Gastrocnemius medialis (tissue), 4 donors: Measurements from ENCODE around the gene C6orf163. TPM values are rescaled to one million over a fixed set of nuclear protein-coding genes. Genes with fewer than 3 reads are reported as not detected.

Source experiments
- ATAC-seq, 2 donors: fragments of 150-250 bp; one replicate each; pipeline ENCODE4 v1.9.1; 2016
- DNase-seq, 2 donors: peaks; one replicate each; pipeline ENCODE4 v3.0.0-alpha.2; 2019
- H3K27ac ChIP-seq, 4 donors: fragments of 200-600 bp; sonication (generic); 1 replicate in 1 of 4; 2 replicates in 3 of 4; pipeline ENCODE4 v1.5.1; 2016 to 2018; ENCODE audit warnings: mild to moderate bottlenecking in 2 of 4, moderate library complexity in 1 of 4
- H3K27me3 ChIP-seq, 3 donors: fragments of 200-600 bp; sonication (generic) in 2 of 3; 1 replicate in 1 of 3; 2 replicates in 2 of 3; pipeline versions ENCODE4 v1.5.1 to v1.6.0; 2016 to 2019; ENCODE audit warnings: mild to moderate bottlenecking in 1 of 3, moderate library complexity in 1 of 3
- H3K36me3 ChIP-seq, 2 donors: fragments of 200-600 bp; sonication (generic) in 1 of 2; one replicate each; pipeline ENCODE4 v1.5.1; 2017 to 2018
- H3K4me1 ChIP-seq, 2 donors: fragments of 200-600 bp; sonication (generic) in 1 of 2; one replicate each; pipeline ENCODE4 v1.5.1; 2016 to 2017; ENCODE audit warnings: mild to moderate bottlenecking in 2 of 2
- H3K4me3 ChIP-seq, 4 donors: fragments of 200-600 bp; sonication (generic) in 3 of 4; 1 replicate in 1 of 4; 2 replicates in 3 of 4; pipeline ENCODE4 v1.5.1; 2016 to 2019; ENCODE audit warnings: mild to moderate bottlenecking in 2 of 4
- H3K9me3 ChIP-seq, 3 donors: fragments of 200-600 bp; sonication (generic) in 2 of 3; 1 replicate in 1 of 3; 2 replicates in 2 of 3; pipeline ENCODE4 v1.5.1; 2016 to 2019
- POLR2A ChIP-seq, 2 donors: fragments of 450-650 bp; IDR thresholded peaks; one replicate each; pipeline ENCODE4 v1.6.1; 2017; ENCODE audit warnings: antibody characterized with exemption in 2 of 2, mild to moderate bottlenecking in 2 of 2, moderate library complexity in 2 of 2
- in situ Hi-C, 4 donors: fragments of 200-750 bp; cut with MboI; loops; one replicate each; pipeline versions ENCODE4 v1.15.0 to v1.8.0; 2017; ENCODE audit warnings: low sequenced_read_pairs in 4 of 4
- intact Hi-C: fragments of 100-400 bp; cut with DNase I; formaldehyde crosslinking; loops from one replicate; pipeline ENCODE4 v1.15.1; 2023; ENCODE audit warnings: low total_unique reads
- total RNA-seq, 4 donors: library from RNA; depleted of rRNA; stranded (reverse); fragments of >200 nt; gene quantifications; one replicate each; pipeline versions ENCODE4 v1.1.0 to v1.2.3, GENCODE V29; 2016
- TF ChIP-seq, protein P1 (sequence below), 5 experiments: fragments of 450-650 bp in 3 of 5; fragments of 200-600 bp in 2 of 5; sonication (generic) in 2 of 5; IDR thresholded peaks in 4 of 5; conservative IDR thresholded peaks in 1 of 5; 1 replicate in 4 of 5; 2 replicates in 1 of 5; pipeline ENCODE4 v1.5.1; 2016 to 2019; ENCODE audit warnings: antibody characterized with exemption in 5 of 5, mild to moderate bottlenecking in 3 of 5, moderate library complexity in 3 of 5

Gene C6orf163
- total RNA-seq, 4 donors from 2014 or later, result 0.29 to 5.3 (median 0.40) TPM; not detected in 1

DNA sequence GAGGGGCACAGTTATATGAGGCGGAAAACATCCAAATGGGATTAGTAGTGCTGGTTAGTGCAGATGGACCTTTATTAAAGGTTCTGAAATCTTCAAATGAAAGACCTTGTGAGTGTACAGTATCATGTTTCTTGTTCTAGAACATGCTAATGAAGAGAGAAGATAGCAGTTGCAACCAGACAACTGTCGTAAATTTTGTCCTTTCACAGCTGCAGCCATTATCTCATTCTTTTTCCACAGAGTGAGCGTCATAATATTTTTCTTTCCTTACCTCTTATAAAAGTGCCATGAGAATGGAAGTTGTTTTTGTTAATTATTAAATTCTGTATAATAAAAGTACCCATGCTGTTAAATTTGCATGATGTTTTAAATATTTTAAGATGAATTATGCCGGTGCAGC is 4.4 kb upstream of the C6orf163 start:
- no peak for TF ChIP-seq POLR2A (IDR thresholded peaks at IDR 0.05)
- TF ChIP-seq, protein P1, sequence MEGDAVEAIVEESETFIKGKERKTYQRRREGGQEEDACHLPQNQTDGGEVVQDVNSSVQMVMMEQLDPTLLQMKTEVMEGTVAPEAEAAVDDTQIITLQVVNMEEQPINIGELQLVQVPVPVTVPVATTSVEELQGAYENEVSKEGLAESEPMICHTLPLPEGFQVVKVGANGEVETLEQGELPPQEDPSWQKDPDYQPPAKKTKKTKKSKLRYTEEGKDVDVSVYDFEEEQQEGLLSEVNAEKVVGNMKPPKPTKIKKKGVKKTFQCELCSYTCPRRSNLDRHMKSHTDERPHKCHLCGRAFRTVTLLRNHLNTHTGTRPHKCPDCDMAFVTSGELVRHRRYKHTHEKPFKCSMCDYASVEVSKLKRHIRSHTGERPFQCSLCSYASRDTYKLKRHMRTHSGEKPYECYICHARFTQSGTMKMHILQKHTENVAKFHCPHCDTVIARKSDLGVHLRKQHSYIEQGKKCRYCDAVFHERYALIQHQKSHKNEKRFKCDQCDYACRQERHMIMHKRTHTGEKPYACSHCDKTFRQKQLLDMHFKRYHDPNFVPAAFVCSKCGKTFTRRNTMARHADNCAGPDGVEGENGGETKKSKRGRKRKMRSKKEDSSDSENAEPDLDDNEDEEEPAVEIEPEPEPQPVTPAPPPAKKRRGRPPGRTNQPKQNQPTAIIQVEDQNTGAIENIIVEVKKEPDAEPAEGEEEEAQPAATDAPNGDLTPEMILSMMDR (IDR thresholded peaks at IDR 0.05 in 4 of 5, conservative IDR thresholded peaks at IDR 0.05 in 1 of 5), result no peak
- peaks cover 0 to 6% of the 10 kb centered on the region in 2 donors for H3K4me1 ChIP-seq
- intact Hi-C loops, result no loop called here
- DNase-seq (no peak), ATAC-seq (peak; percentile 63 to 71)
- H3K36me3 ChIP-seq, result peaks cover 0 to 2% of the 10 kb centered on the region in 2 donors
- in situ Hi-C loops, result no loop called here
- peak overlapping the region in 2 of 4 donors; percentile 18 to 39 for H3K27ac ChIP-seq
- no peaks in the 10 kb centered on the region for H3K27me3 ChIP-seq
- H3K4me3 ChIP-seq, result peak overlapping the region in 1 of 4 donors; percentile 27
- no peaks in the 10 kb centered on the region for H3K9me3 ChIP-seq

DNA sequence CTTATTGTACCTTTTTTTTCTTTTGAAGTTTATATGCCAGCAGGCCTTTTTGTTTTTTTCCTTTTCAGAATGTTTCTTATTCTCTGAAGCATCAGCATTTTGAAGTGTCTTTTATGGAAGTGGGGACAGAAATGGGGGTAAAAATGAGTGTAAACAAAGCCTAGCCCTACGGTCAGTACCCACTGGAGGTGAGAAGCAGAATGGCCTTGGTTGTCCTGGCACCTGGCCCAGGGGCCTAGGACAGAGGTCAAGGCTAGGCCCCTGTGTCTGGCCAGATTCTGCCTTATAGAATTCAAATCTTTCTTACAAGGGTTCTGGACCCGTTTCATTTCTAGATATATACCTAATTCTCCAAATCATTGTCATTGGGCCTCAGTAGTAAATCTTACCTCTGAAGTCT is 3.5 kb upstream of the C6orf163 start:
- intact Hi-C loops, result no loop called here
- in situ Hi-C loops, result no loop called here
- no peak for TF ChIP-seq POLR2A (IDR thresholded peaks at IDR 0.05)
- TF ChIP-seq, protein P1 (IDR thresholded peaks at IDR 0.05 in 4 of 5, conservative IDR thresholded peaks at IDR 0.05 in 1 of 5), result no peak
- H3K36me3 ChIP-seq, result peaks cover 0 to 4% of the 10 kb centered on the region in 2 donors
- no peak overlapping the region for H3K27ac ChIP-seq
- no peaks in the 10 kb centered on the region for H3K27me3 ChIP-seq
- H3K9me3 ChIP-seq, result no peaks in the 10 kb centered on the region
- no peak for ATAC-seq
- H3K4me1 ChIP-seq, result peaks cover 0 to 6% of the 10 kb centered on the region in 2 donors
- DNase-seq, result no peak
- H3K4me3 ChIP-seq, result no peak overlapping the region

DNA sequence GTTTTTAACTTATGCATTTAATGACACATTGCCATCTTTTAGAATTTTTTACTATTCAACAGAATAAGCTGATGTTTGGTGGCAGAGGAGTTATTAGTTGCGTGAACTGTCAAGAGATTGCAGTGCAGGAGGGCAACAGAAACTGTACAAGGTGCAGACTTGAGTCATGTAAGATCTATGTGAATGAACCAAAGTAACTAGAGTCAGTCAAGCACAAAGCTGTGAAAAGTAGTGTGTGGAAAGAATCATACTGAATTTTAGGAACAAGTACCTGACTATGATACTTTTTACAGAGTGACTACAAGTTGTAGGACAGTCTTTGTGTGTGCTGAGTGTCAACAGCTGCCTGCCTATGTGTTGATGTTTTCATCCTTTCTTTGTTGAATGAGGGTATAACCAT is 2.7 kb upstream of the C6orf163 start:
- in situ Hi-C loops, result no loop called here
- intact Hi-C loops, result no loop called here

DNA sequence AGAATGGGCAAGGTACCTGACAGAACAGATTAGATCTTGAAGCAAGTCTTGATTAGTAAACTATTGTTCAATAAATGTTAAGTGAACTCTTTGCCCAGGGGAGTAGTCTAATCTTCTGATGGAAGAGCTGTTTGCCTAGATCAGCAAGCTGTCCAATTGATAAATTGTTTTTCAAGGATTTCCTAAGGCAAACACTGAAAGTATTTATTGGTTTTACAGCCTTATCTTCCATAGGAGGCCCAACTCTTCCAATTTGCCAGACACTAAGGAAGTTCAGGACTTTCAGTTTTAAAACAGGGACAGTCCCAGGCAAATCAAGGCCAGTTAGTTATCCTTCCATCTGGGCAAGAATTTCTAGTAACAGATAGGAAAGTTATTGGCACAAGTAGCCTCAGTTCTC is 1.8 kb upstream of the C6orf163 start:
- TF ChIP-seq POLR2A (IDR thresholded peaks at IDR 0.05), result no peak
- TF ChIP-seq, protein P1 (IDR thresholded peaks at IDR 0.05 in 4 of 5, conservative IDR thresholded peaks at IDR 0.05 in 1 of 5), result no peak
- intact Hi-C loops, result no loop called here
- H3K27ac ChIP-seq, result no peak overlapping the region

More for the DNA sequence above, 2.7 kb upstream of the C6orf163 start:
- Histone ChIP-seq H3K27ac (no peak overlapping the region), H3K4me3 (no peak overlapping the region), H3K4me1 (peaks cover 0 to 6% of the 10 kb centered on the region in 2 donors), H3K36me3 (peaks cover 0 to 4% of the 10 kb centered on the region in 2 donors), H3K27me3 (no peaks in the 10 kb centered on the region), H3K9me3 (no peaks in the 10 kb centered on the region)
- DNase-seq (no peak), ATAC-seq (no peak)
- TF ChIP-seq, protein P1 (IDR thresholded peaks at IDR 0.05 in 4 of 5, conservative IDR thresholded peaks at IDR 0.05 in 1 of 5), result no peak
- no peak for TF ChIP-seq POLR2A (IDR thresholded peaks at IDR 0.05)

DNA sequence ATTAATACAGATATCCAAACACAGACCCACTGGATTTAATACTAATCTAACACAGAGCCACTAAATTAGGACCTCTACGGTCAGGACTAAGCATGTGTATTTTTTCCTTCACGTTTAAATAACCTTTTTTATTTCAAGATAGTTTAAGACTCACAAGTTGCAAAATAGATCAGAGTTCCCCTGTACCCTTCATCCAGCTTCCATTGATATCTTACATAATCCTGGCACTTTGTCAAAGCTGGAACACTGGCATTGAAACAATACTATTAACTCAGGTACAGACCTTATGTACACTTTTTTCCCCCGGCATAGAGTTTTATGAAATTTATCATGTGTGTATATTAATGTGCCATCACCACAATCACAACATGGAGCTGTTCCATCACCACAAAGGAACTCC is 2.1 kb downstream of the C6orf163 start:
- peaks cover 0 to 4% of the 10 kb centered on the region in 2 donors for H3K36me3 ChIP-seq
- TF ChIP-seq POLR2A (IDR thresholded peaks at IDR 0.05), result no peak
- no peaks in the 10 kb centered on the region for H3K9me3 ChIP-seq
- no peaks in the 10 kb centered on the region for H3K27me3 ChIP-seq
- H3K4me1 ChIP-seq, result no peaks in the 10 kb centered on the region
- DNase-seq (no peak), ATAC-seq (no peak)
- no peak overlapping the region for H3K4me3 ChIP-seq
- in situ Hi-C loops (no loop called here), intact Hi-C loops (no loop called here)
- H3K27ac ChIP-seq, result no peak overlapping the region

More for the DNA sequence above, 1.8 kb upstream of the C6orf163 start:
- peaks cover 0 to 6% of the 10 kb centered on the region in 2 donors for H3K4me1 ChIP-seq
- DNase-seq (no peak), ATAC-seq (no peak)
- in situ Hi-C loops, result no loop called here
- H3K9me3 ChIP-seq, result no peaks in the 10 kb centered on the region
- no peak overlapping the region for H3K4me3 ChIP-seq
- peaks cover 0 to 4% of the 10 kb centered on the region in 2 donors for H3K36me3 ChIP-seq
- no peaks in the 10 kb centered on the region for H3K27me3 ChIP-seq
